Left lung (tissue), 10 donors: ENCODE results near the gene TRIM16. TPM values are rescaled to one million over a fixed set of nuclear protein-coding genes. Genes with fewer than 3 reads are reported as not detected.
"Not testable (repeated sequence)": the region's sequence is repeated elsewhere in the genome, so short reads cannot be mapped to it uniquely, and the experiment has no call there.

Experiments used
- ATAC-seq: fragments of 200-7000 bp; cut with Tn5 transposase; one replicate; pipeline ENCODE4 v1.9.1; 2020; ENCODE audit warnings: moderate library complexity
- DNase-seq, 4 donors: peaks; one replicate each; pipeline ENCODE4 v3.0.0-alpha.2; 2013 to 2020
- H3K27ac ChIP-seq, 2 donors: fragments of 200-600 bp; sonication (generic) in 1 of 2; one replicate each; pipeline versions ENCODE4 v1.5.0 to v1.8.0; 2020 to 2021
- H3K27me3 ChIP-seq, 2 donors: fragments of 200-600 bp; sonication (generic) in 1 of 2; one replicate each; pipeline versions ENCODE4 v1.5.0 to v1.8.0; 2020 to 2021
- H3K36me3 ChIP-seq, 2 donors: fragments of 200-600 bp; sonication (generic) in 1 of 2; one replicate each; pipeline versions ENCODE4 v1.5.0 to v1.8.0; 2020 to 2021
- H3K4me1 ChIP-seq, 2 donors: fragments of 200-600 bp; one replicate each; pipeline ENCODE4 v1.8.0; 2021
- H3K4me3 ChIP-seq, 2 donors: fragments of 200-600 bp; sonication (generic) in 1 of 2; one replicate each; pipeline versions ENCODE4 v1.5.0 to v1.8.0; 2020 to 2021; ENCODE audit warnings: mild to moderate bottlenecking in 1 of 2
- H3K9me3 ChIP-seq, 2 donors: fragments of 200-600 bp; sonication (generic) in 1 of 2; one replicate each; pipeline versions ENCODE4 v1.5.0 to v1.8.0; 2020 to 2021
- CTCF ChIP-seq, 2 donors: fragments of 200-600 bp; sonication (generic) in 1 of 2; IDR thresholded peaks; one replicate each; pipeline versions ENCODE4 v1.5.0 to v1.8.0; 2021; ENCODE audit warnings: antibody characterized with exemption in 2 of 2
- intact Hi-C, 2 donors: fragments of 100-400 bp; cut with DNase I; formaldehyde crosslinking; loops; one replicate each; pipeline versions ENCODE4 v1.11.2 to v1.14.2; 2022
- polyA plus RNA-seq, 6 donors: library from polyadenylated mRNA; unstranded; fragments of 120-200 nt; gene quantifications; one replicate each; pipeline ENCODE4 v1.2.1, GENCODE V29; 2013; ENCODE audit not compliant: insufficient read length in 6 of 6
- total RNA-seq, 2 donors: library from RNA; stranded (reverse); fragmentation: NEBNext Ultra II Directional; extraction: Animal tissue kit (Norgen Biotek cat#: 25700); gene quantifications; one replicate each; pipeline ENCODE4 v1.2.1, GENCODE V29; 2021
- donor health status: DM: no; HTN: yes; CAD: no.
- donor health status: DM: no; HTN: no; CAD: no.

The TRIM16 gene
- total and polyA plus RNA-seq, 8 donors: 31.0 to 36.6 (median 34.7) TPM

DNA sequence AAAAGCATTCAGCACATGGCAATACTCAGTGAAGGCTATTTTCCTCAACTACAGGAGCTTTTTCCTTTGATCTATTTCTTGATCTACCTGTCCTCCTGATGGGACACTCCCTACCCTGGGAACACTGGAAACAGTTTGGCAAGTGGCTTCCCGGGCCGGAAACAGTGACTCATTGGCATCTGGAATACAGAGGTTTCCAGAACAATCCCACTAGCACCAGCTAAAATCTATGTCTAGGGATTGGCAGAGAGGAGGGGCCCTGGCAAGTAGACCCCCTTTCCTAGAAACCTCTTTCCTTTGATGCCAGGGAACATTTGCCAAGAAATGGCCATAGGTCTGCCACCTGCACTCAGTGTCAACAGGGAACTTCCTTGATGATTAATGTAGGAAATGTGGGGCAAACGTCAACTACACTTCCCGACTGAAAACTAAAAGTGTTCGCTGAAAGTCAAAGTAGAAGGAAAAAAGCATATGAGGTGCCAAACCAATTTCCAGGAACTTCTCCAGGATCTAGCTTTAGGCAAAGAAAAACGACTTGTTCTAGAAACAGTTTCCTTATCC is 34.2 kb downstream of the TRIM16 start:
- H3K9me3 ChIP-seq: no peaks in the 10 kb centered on the region
- ATAC-seq: peak; percentile 10
- intact Hi-C loops: no loop called here
- peak overlapping the region; percentile 80 to 84 for H3K27ac ChIP-seq
- DNase-seq: peak in 1 of 4 donors; percentile 61
- peak overlapping the region; percentile 32 to 66 for H3K4me3 ChIP-seq
- no peaks in the 10 kb centered on the region for H3K36me3 ChIP-seq
- no peaks in the 10 kb centered on the region for H3K27me3 ChIP-seq
- H3K4me1 ChIP-seq: peaks cover 10 to 57% of the 10 kb centered on the region in 2 donors
- no peak for TF ChIP-seq CTCF (IDR thresholded peaks at IDR 0.05)

GRCh38 chr17:15648386-15648785 is 35.7 kb downstream of the TRIM16 start:
- DNase-seq: no peak
- no peak overlapping the region for H3K27ac ChIP-seq
- no peaks in the 10 kb centered on the region for H3K36me3 ChIP-seq
- no peaks in the 10 kb centered on the region for H3K9me3 ChIP-seq
- intact Hi-C loops: no loop called here
- H3K27me3 ChIP-seq: no peaks in the 10 kb centered on the region
- H3K4me1 ChIP-seq: peaks cover 10 to 57% of the 10 kb centered on the region in 2 donors
- TF ChIP-seq CTCF (IDR thresholded peaks at IDR 0.05): no peak
- peak overlapping the region in 1 of 2 donors; percentile 66 for H3K4me3 ChIP-seq
- ATAC-seq: no peak

DNA sequence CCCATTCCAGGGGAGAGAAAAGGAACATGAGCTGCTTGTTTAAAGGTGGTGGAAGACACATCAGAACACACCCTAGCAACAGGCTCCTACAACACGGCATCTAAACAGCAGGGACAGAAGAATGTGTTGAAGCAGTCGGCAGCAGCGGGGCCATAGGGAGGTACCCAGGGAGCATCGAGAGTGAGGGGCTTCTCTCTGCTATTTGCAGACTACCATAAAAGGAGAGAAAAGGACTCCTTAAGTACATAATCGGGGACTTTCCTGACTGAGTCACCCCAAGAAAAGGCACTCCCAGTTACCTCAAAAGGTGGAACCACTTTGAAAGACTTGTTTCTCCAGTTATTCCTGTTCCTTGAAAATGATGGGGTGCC is 38.2 kb downstream of the TRIM16 start:
- DNase-seq: peak in 1 of 4 donors; percentile 54

DNA sequence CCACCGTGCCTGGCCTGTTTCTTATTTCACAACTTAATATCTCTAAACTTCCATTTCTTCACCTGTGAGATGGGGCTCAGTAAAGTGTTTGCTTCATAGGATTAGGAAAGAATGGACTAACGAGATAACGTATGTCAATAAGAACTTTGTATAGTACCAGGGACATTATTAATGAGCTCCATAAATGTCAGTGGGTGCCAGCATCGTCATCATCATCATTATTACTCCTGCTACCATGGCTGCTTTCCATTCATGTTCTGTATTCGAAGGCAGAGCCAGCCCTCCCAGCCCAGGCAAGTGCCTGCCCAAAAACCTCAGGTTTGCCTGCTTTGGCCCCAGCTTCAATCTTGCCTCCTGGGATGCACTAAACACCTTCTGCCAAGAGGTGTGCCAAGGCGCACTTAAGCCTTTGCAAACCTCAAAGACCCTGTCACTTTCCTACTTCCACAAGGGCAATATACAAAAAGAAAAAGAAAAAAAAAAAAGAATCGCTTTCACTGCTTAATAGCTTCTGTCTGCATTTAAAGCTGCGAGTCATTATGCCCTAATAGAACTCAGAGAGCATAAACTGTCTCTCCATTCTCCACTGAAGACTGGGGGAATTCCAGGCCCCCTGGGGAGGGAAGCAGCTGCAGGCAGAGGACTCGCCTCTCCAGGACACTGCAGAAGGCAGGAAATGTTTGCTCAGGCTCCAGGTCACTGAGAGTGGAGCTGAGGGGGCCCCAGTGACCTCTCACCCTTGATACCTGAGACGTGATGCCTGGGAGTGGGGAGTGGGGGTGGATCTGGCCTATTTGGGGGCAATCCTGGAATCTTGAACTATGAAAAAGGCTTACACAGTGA is 38.8 kb downstream of the TRIM16 start:
- Histone ChIP-seq H3K27ac (peak overlapping the region; percentile 19 to 60), H3K4me1 (peaks cover 3 to 35% of the 10 kb centered on the region in 2 donors)
- intact Hi-C loops, H3K27me3 ChIP-seq, H3K36me3 ChIP-seq, H3K9me3 ChIP-seq, H3K4me3 ChIP-seq, DNase-seq: not testable (repeated sequence)
- ATAC-seq: peak; percentile 20

More for the DNA sequence above, 38.2 kb downstream of the TRIM16 start:
- Histone ChIP-seq H3K27ac (peak overlapping the region; percentile 19 to 60), H3K4me1 (peaks cover 7 to 41% of the 10 kb centered on the region in 2 donors)
- intact Hi-C loops, H3K4me3 ChIP-seq, H3K9me3 ChIP-seq, H3K27me3 ChIP-seq, H3K36me3 ChIP-seq: not testable (repeated sequence)
- ATAC-seq: peak; percentile 41

- H3K4me1 ChIP-seq: peaks cover 3 to 15% of the 10 kb centered on the region in 2 donors
- H3K9me3 ChIP-seq, H3K4me3 ChIP-seq, DNase-seq, H3K36me3 ChIP-seq, H3K27me3 ChIP-seq, intact Hi-C loops, H3K27ac ChIP-seq: not testable (repeated sequence)
- ATAC-seq: peak; percentile 65
Observed at GRCh38 chr17:15642505-15643251, 41.4 kb downstream of the TRIM16 start.

- H3K9me3 ChIP-seq, intact Hi-C loops, H3K27ac ChIP-seq, H3K27me3 ChIP-seq, H3K36me3 ChIP-seq, DNase-seq, H3K4me3 ChIP-seq: not testable (repeated sequence)
- peaks cover 3 to 13% of the 10 kb centered on the region in 2 donors for H3K4me1 ChIP-seq
- ATAC-seq: peak; percentile 49
Observed at GRCh38 chr17:15642014-15642413, 42.1 kb downstream of the TRIM16 start.

DNA sequence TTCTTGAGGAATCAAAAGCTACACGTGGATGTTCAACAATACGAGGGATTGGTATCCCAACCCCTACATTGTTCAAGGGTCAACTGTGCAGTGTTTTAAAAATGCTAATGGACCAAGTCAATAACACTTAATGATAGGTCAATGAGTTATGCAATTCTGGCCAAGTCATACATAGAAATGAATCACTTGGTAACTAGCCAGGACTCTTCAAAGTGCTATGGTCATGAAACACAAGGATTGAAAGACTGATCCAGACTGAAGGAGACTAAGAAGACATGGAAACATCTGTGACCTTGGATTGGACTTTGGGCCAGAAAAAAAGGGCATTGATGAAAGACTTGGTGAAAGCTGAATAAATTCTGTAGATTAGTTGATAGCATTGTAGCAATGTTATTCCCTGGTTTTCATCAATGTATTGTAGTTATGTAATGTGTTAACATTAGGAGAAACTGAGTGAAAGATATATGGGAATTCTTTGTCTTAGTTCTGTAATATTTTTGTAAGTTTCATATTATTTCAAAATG is 53.1 kb downstream of the TRIM16 start:
- H3K4me1 ChIP-seq, H3K4me3 ChIP-seq, DNase-seq, H3K27me3 ChIP-seq, intact Hi-C loops, H3K9me3 ChIP-seq, H3K27ac ChIP-seq: not testable (repeated sequence)
- H3K36me3 ChIP-seq: peaks cover 0 to 27% of the 10 kb centered on the region in 2 donors
- ATAC-seq: peak; percentile 64

GRCh38 chr17:15629991-15630390 is 54.1 kb downstream of the TRIM16 start:
- H3K4me1 ChIP-seq, intact Hi-C loops, H3K27ac ChIP-seq, H3K27me3 ChIP-seq, H3K4me3 ChIP-seq, H3K9me3 ChIP-seq, ATAC-seq, DNase-seq: not testable (repeated sequence)
- peaks cover 0 to 26% of the 10 kb centered on the region in 2 donors for H3K36me3 ChIP-seq

DNA sequence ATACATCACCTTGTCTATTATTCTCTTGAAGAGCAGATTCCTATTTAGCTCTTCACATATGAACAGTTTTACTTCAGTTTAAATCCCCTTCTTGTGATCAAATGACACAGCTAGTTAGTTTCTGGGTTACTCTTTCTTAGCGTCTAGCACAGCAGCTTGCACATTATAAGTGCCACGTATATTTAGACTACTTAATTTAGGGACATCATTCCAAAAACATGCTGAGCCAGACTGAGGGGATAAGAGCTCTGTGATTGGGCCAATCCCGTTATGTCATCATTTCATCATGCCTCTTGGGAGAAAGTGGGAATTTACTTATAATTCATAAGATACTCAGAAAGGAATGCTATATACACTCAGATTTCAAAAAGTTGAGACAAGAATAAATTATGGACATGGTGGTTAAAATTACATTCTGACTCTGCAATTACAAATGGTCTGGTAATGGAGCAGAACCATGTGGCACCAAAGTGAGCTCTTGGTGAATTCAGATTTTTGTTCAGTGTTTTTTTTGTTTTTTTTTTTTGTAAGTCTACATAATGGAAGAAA is 60.4 kb downstream of the TRIM16 start:
- intact Hi-C loops, H3K27me3 ChIP-seq, H3K4me3 ChIP-seq, ATAC-seq, H3K9me3 ChIP-seq, H3K27ac ChIP-seq, H3K4me1 ChIP-seq: not testable (repeated sequence)
- H3K36me3 ChIP-seq: peaks cover 0 to 10% of the 10 kb centered on the region in 2 donors
- DNase-seq: peak in 1 of 4 donors; percentile 11

- intact Hi-C loops, DNase-seq: not testable (repeated sequence)
Observed at GRCh38 chr17:15623255-15623654, 60.9 kb downstream of the TRIM16 start.

More at GRCh38 chr17:15623255-15623654, 60.9 kb downstream of the TRIM16 start:
- H3K4me3 ChIP-seq, H3K4me1 ChIP-seq, H3K36me3 ChIP-seq, H3K27me3 ChIP-seq, ATAC-seq, H3K27ac ChIP-seq, H3K9me3 ChIP-seq: not testable (repeated sequence)
